ENCODE measurements around the gene PRDX3. TPM values are rescaled to one million over a fixed set of nuclear protein-coding genes. Genes with fewer than 3 reads are reported as not detected.

Gene PRDX3
- total RNA-seq, 3 donors from 2014 or later (not counting 1 experiment from before 2014, with no cell fraction given), result 12.5 to 17.4 (median 15.3) TPM

DNA sequence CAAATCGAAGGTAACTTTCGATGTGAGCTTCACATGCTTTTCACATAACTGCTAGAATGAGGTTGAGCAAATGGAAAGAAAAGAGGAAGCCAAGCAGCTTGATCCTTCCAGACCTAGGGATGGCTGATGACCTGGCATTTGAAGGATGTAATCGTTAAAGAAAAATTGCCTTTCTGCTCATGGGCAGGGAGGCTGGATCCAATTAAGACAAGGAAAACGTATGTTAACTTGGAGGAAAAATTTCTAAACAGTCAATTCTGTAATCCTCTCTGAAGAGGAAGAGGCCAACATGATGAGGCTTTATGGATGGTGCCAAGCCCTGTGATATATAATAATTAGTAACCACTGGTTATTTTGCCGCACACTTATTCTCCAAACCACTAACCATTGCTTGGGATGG is 41.3 kb upstream of the PRDX3 start:
- ATAC-seq, result no peak
- no peaks in the 10 kb centered on the region for H3K27me3 Mint-ChIP-seq (ENCODE audit: low read depth in 2 of 2)
- 84% methylated on average over 4 of the region's 5 CpGs for WGBS (ENCODE audit: insufficient coverage)
- Histone ChIP-seq H3K4me3 (ENCODE audit: low read length) (no peak overlapping the region), H3K4me1 (ENCODE audit: control insufficient read depth, insufficient read depth, low read length) (no peaks in the 10 kb centered on the region), H3K36me3 (ENCODE audit: control insufficient read depth, insufficient read depth, low read length) (no peaks in the 10 kb centered on the region), H3K9me3 (ENCODE audit: control insufficient read depth, insufficient read depth, low read length) (no peaks in the 10 kb centered on the region), H3K27me3 (ENCODE audit: control insufficient read depth, insufficient read depth, low read length) (no peaks in the 10 kb centered on the region), H3K27ac (ENCODE audit: low read length) (no peak overlapping the region)
- H3K27ac Mint-ChIP-seq, result no peak overlapping the region
- H3K4me1 Mint-ChIP-seq, result peaks cover 16 to 26% of the 10 kb centered on the region in 2 donors
- H3K36me3 Mint-ChIP-seq, result no peaks in the 10 kb centered on the region
- intact Hi-C loops (cut with micrococcal nuclease), result loop anchor here (1.0 kb wide), 1 partner anchor 9 kb away; no protein-coding TSS in a partner anchor
- DNase-seq, result no peak
- TF ChIP-seq, protein P1, sequence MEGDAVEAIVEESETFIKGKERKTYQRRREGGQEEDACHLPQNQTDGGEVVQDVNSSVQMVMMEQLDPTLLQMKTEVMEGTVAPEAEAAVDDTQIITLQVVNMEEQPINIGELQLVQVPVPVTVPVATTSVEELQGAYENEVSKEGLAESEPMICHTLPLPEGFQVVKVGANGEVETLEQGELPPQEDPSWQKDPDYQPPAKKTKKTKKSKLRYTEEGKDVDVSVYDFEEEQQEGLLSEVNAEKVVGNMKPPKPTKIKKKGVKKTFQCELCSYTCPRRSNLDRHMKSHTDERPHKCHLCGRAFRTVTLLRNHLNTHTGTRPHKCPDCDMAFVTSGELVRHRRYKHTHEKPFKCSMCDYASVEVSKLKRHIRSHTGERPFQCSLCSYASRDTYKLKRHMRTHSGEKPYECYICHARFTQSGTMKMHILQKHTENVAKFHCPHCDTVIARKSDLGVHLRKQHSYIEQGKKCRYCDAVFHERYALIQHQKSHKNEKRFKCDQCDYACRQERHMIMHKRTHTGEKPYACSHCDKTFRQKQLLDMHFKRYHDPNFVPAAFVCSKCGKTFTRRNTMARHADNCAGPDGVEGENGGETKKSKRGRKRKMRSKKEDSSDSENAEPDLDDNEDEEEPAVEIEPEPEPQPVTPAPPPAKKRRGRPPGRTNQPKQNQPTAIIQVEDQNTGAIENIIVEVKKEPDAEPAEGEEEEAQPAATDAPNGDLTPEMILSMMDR (IDR thresholded peaks at IDR 0.05), result no peak
- no peak overlapping the region for H3K4me3 Mint-ChIP-seq
- H3K9me3 Mint-ChIP-seq, result no peaks in the 10 kb centered on the region

DNA sequence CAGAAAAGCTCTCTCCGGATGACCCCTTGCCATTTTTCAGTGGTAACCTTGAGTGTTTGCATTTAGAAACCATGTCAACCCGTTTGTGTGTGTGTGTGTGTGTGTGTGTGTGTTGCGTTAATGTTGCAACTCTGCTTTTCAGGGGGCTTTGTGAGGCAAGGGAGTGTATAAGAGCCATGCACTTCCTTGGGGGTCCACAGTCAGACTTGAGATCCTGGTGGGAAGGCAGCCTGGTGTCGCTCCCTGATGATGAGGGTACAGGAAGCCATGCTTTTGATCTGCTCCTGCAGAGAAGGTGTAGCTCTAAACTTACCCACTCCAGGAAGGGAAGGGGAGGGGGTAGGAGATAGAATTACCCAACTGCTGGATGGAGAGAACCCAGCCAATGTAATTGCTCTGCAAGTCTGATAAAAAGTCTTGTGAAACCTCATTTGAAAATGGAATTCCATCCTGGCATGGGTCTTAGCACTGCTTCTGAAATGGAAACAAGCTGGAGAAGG is 39.4 kb upstream of the PRDX3 start:
- Mint-ChIP-seq H3K9me3 (no peaks in the 10 kb centered on the region), H3K4me1 (peaks cover 19 to 38% of the 10 kb centered on the region in 2 donors), H3K27me3 (ENCODE audit: low read depth in 2 of 2) (no peaks in the 10 kb centered on the region), H3K36me3 (no peaks in the 10 kb centered on the region), H3K27ac (no peak overlapping the region), H3K4me3 (no peak overlapping the region)
- TF ChIP-seq, protein P1 (IDR thresholded peaks at IDR 0.05), result no peak
- Histone ChIP-seq H3K27ac (ENCODE audit: low read length) (no peak overlapping the region), H3K4me1 (ENCODE audit: control insufficient read depth, insufficient read depth, low read length) (peaks cover 7% of the 10 kb centered on the region), H3K9me3 (ENCODE audit: control insufficient read depth, insufficient read depth, low read length) (no peaks in the 10 kb centered on the region), H3K36me3 (ENCODE audit: control insufficient read depth, insufficient read depth, low read length) (no peaks in the 10 kb centered on the region), H3K4me3 (ENCODE audit: low read length) (no peak overlapping the region), H3K27me3 (ENCODE audit: control insufficient read depth, insufficient read depth, low read length) (no peaks in the 10 kb centered on the region)
- intact Hi-C loops (cut with micrococcal nuclease), result no loop called here
- DNase-seq (no peak), ATAC-seq (no peak)
- WGBS (ENCODE audit: insufficient coverage), result 93% methylated on average over 4 of the region's 4 CpGs

DNA sequence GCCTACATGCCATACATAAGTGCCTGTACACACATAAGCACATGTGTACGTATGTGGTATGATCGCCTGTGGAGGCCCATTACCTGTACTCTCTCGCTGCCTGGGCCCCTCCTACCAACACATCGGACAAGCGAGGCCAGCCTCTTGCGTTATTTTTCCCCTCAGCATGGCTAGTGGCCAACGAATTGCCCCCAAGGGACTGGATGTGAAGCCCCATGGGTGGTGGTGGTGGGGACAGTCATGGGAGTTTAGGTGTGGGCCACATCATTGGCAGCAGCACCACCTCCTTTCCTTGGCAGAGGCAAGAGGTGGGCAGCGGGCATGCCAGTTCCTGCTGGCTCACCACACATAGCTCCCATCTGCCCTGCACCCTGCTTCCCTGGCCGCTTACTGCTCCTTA is 38.8 kb upstream of the PRDX3 start:
- DNase-seq (no peak), ATAC-seq (peak in 1 of 3 donors; percentile 16)
- no peak overlapping the region for H3K27ac ChIP-seq (ENCODE audit: low read length)
- Mint-ChIP-seq H3K36me3 (no peaks in the 10 kb centered on the region), H3K27me3 (ENCODE audit: low read depth in 2 of 2) (no peaks in the 10 kb centered on the region), H3K27ac (no peak overlapping the region), H3K9me3 (no peaks in the 10 kb centered on the region), H3K4me1 (peaks cover 22 to 41% of the 10 kb centered on the region in 2 donors), H3K4me3 (no peak overlapping the region)
- intact Hi-C loops (cut with micrococcal nuclease), result no loop called here
- TF ChIP-seq, protein P1 (IDR thresholded peaks at IDR 0.05), result no peak
- no peak overlapping the region for H3K4me3 ChIP-seq (ENCODE audit: low read length)
- no peaks in the 10 kb centered on the region for H3K9me3 ChIP-seq (ENCODE audit: control insufficient read depth, insufficient read depth, low read length)
- H3K27me3 ChIP-seq (ENCODE audit: control insufficient read depth, insufficient read depth, low read length), result no peaks in the 10 kb centered on the region
- 100% methylated on average over 9 of the region's 9 CpGs for WGBS (ENCODE audit: insufficient coverage)
- peaks cover 12% of the 10 kb centered on the region for H3K4me1 ChIP-seq (ENCODE audit: control insufficient read depth, insufficient read depth, low read length)
- H3K36me3 ChIP-seq (ENCODE audit: control insufficient read depth, insufficient read depth, low read length), result no peaks in the 10 kb centered on the region

DNA sequence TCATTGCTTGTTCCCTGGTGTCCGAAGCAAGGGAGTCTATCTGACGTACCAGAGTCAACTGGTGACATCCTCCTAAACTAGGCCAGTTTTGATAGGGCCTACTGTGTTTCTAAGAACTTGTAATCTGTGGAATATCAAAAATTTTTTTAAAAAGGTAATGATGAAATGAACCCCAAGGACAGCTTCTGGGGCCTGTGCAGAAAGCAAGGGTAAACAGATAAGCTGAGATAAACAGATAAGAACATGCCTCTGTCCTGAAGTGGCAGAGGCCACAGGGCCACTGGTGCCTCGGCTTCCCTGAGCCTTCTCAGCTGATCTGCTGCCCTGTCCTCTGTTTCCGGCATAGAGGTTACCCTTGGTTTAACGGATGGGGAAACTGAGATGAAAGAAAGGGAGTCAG is 37.5 kb upstream of the PRDX3 start:
- intact Hi-C loops (cut with micrococcal nuclease), result no loop called here
- H3K4me1 ChIP-seq (ENCODE audit: control insufficient read depth, insufficient read depth, low read length), result peaks cover 19% of the 10 kb centered on the region
- peak in 1 of 3 donors; percentile 62 for ATAC-seq
- H3K27me3 ChIP-seq (ENCODE audit: control insufficient read depth, insufficient read depth, low read length), result no peaks in the 10 kb centered on the region
- Mint-ChIP-seq H3K4me3 (no peak overlapping the region), H3K4me1 (peaks cover 25 to 43% of the 10 kb centered on the region in 2 donors), H3K9me3 (no peaks in the 10 kb centered on the region), H3K36me3 (no peaks in the 10 kb centered on the region), H3K27me3 (ENCODE audit: low read depth in 2 of 2) (no peaks in the 10 kb centered on the region), H3K27ac (peak overlapping the region in 1 of 2 donors; percentile 9)
- no peaks in the 10 kb centered on the region for H3K36me3 ChIP-seq (ENCODE audit: control insufficient read depth, insufficient read depth, low read length)
- H3K9me3 ChIP-seq (ENCODE audit: control insufficient read depth, insufficient read depth, low read length), result no peaks in the 10 kb centered on the region
- no peak overlapping the region for H3K4me3 ChIP-seq (ENCODE audit: low read length)
- TF ChIP-seq, protein P1 (IDR thresholded peaks at IDR 0.05), result no peak
- 99% methylated on average over 5 of the region's 5 CpGs for WGBS (ENCODE audit: insufficient coverage)
- H3K27ac ChIP-seq (ENCODE audit: low read length), result no peak overlapping the region
- DNase-seq, result no peak
